ENCODE measurements around the gene CLCNKA.

DNA sequence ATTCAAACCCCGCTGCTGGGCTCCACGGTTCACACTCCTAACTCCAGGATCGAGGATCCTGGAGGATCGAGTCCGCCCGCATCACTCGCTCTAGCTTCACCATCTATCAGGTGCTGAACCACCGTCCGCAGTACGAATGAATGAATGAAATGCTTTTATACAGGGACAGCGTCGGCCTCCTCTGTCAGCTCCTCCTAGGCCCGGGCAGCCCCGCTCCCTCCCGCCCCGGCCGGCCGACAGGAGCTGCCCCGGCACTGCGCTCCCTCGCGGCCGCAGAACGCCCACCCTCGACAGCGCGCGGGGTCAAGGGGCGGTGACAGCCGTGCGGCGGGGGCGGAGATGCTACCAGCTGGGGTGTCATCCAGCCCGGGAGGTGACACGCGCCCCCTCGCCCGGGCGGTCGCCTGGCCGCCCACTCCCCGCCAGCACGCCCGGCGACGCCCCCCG, 46.5 kb upstream of the CLCNKA start:
- TF ChIP-seq CTCF (IDR thresholded peaks at IDR 0.05; ENCODE audit: low read depth, low read length) (0 out of 2 replicates have a peak, but pooled peaks have one; percentile 14), EZH2phosphoT487 (IDR thresholded peaks at IDR 0.05; ENCODE audit: low read depth) (no peak)

Measured in OCI-LY3 (cell line).